Liver (tissue), 3 donors: ENCODE data around the gene CHORDC1.

Experiments used
- ATF3 ChIP-seq: IDR thresholded peaks from 2 replicates; pipeline ENCODE4 v1.6.1; 2016; ENCODE audit warnings: antibody characterized with exemption
- EGR1 ChIP-seq, 2 donors: IDR thresholded peaks; 2 replicates each; pipeline ENCODE4 v1.6.1; 2016 to 2018; ENCODE audit warnings: antibody characterized with exemption in 2 of 2, low read depth in 2 of 2
- NR2F2 ChIP-seq: IDR thresholded peaks from 2 replicates; pipeline ENCODE4 v1.6.1; 2016; ENCODE audit warnings: antibody characterized with exemption
- RAD21 ChIP-seq, 2 donors: IDR thresholded peaks; 2 replicates each; pipeline ENCODE4 v1.6.1; 2016; ENCODE audit warnings: antibody characterized with exemption in 2 of 2, mild to moderate bottlenecking in 2 of 2
- REST ChIP-seq: IDR thresholded peaks from 2 replicates; pipeline ENCODE4 v1.6.1; 2016; ENCODE audit warnings: antibody characterized with exemption, mild to moderate bottlenecking
- RXRA ChIP-seq, 2 donors: IDR thresholded peaks; 2 replicates each; pipeline ENCODE4 v1.6.1; 2017 to 2018; ENCODE audit warnings: antibody characterized with exemption in 2 of 2, mild to moderate bottlenecking in 1 of 2
- SP1 ChIP-seq: IDR thresholded peaks from 2 replicates; pipeline ENCODE4 v1.6.1; 2018; ENCODE audit warnings: antibody characterized with exemption, mild to moderate bottlenecking
- TF ChIP-seq, protein P1 (sequence below): fragments of 150-350 bp; IDR thresholded peaks from 2 replicates; pipeline ENCODE4 v1.5.1; 2017; ENCODE audit warnings: improper control_type of control experiment, low read depth, low read length; ENCODE audit not compliant: missing input control
- donor health status: healthy.
- donor health status: healthy.

DNA sequence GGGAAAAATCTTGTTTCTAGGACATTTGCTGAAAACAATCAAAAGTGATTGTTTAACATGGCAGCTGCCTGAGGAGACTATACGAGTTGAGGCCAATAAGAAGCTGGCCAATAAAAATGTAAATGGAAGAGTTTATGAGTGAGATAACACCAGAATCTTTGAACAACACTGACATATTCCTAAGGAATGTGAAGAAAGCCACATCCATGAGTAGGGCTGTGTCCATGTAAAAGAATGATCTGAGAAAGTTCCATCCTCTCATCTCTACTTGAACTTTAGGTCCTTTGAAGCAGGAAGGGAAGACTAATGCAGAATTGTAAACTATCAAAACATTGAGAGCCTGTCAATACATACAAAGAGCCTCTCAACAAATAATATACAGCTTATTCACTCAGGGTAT is 6.9 kb upstream of the CHORDC1 start:
- TF ChIP-seq, protein P1, sequence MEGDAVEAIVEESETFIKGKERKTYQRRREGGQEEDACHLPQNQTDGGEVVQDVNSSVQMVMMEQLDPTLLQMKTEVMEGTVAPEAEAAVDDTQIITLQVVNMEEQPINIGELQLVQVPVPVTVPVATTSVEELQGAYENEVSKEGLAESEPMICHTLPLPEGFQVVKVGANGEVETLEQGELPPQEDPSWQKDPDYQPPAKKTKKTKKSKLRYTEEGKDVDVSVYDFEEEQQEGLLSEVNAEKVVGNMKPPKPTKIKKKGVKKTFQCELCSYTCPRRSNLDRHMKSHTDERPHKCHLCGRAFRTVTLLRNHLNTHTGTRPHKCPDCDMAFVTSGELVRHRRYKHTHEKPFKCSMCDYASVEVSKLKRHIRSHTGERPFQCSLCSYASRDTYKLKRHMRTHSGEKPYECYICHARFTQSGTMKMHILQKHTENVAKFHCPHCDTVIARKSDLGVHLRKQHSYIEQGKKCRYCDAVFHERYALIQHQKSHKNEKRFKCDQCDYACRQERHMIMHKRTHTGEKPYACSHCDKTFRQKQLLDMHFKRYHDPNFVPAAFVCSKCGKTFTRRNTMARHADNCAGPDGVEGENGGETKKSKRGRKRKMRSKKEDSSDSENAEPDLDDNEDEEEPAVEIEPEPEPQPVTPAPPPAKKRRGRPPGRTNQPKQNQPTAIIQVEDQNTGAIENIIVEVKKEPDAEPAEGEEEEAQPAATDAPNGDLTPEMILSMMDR, result no peak
- no peak for TF ChIP-seq REST
- no peak for TF ChIP-seq RAD21 (IDR thresholded peaks at IDR 0.05)
- no peak for TF ChIP-seq EGR1 (IDR thresholded peaks at IDR 0.05; ENCODE audit: low read depth in 2 of 2)
- no peak for TF ChIP-seq NR2F2
- TF ChIP-seq ATF3, result no peak
- TF ChIP-seq RXRA (IDR thresholded peaks at IDR 0.05), result no peak
- no peak for TF ChIP-seq SP1
